ENCODE measurements around the gene CST3. TPM values are rescaled to one million over a fixed set of nuclear protein-coding genes. Genes with fewer than 3 reads are reported as not detected.

Gene CST3
- total and polyA plus RNA-seq, 10 of the 15 experiments (the other 5 are each of a cell fraction or from before 2014, with no cell fraction given) = 11.8 to 127 (median 57.8) TPM

- Histone ChIP-seq H3K4me3 (no peak overlapping the region), H3K27ac (ENCODE audit: control insufficient read depth, insufficient read depth) (no peak overlapping the region), H3K36me3 (ENCODE audit: control insufficient read depth in 2 of 2, insufficient read depth in 2 of 2, low read length in 1 of 2) (no peaks in the 10 kb centered on the region; a peak in 1 of 4 replicates), H3K4me1 (ENCODE audit: control insufficient read depth, insufficient read depth, low read length) (peaks cover 9% of the 10 kb centered on the region; the same call in 1 of the 2 replicates), H2AFZ (ENCODE audit: control insufficient read depth, low read depth, low read length) (no peak overlapping the region), H3K79me2 (ENCODE audit: control insufficient read depth, insufficient read depth, low read length) (no peaks in the 10 kb centered on the region), H3K4me2 (ENCODE audit: control insufficient read depth, insufficient read depth) (no peak overlapping the region), H4K20me1 (ENCODE audit: control insufficient read depth, insufficient read depth) (no peaks in the 10 kb centered on the region), H3K9me3 (replicated peaks; ENCODE audit: control insufficient read depth, insufficient read depth, low read length) (no peaks in the 10 kb centered on the region), H3K27me3 (replicated peaks in 1 of 2; ENCODE audit: control insufficient read depth in 2 of 2, insufficient read depth in 2 of 2, low read length in 1 of 2) (no peaks in the 10 kb centered on the region), H3K9ac (ENCODE audit: control insufficient read depth, insufficient read depth, low read length) (no peak overlapping the region)
- DNase-seq (ENCODE audit: low read depth, low spot score) (no peak), ATAC-seq (no peak), FAIRE-seq (no peak)
- in situ Hi-C loops (cut with MboI) (no loop called here), intact Hi-C loops (cut with micrococcal nuclease; ENCODE audit: unreplicated experiment) (no loop called here)
- no TSS peak for BruUV-seq (replicated peaks)
- ChIA-PET SMC1A (ENCODE audit: uncharacterized antibody, unreplicated experiment) (no interaction called here), CTCF (no interaction called here), RAD21 (ENCODE audit: unreplicated experiment) (no interaction called here), POLR2A (no interaction called here)
- 64% methylated on average over 9 of the region's 9 CpGs for WGBS (ENCODE audit: insufficient coverage, insufficient replicate concordance, low lambda C conversion rate, missing lambda C conversion rate)
- TF ChIP-seq RAD51 (IDR thresholded peaks at IDR 0.05) (no peak), NFXL1 (IDR thresholded peaks at IDR 0.05; ENCODE audit: borderline replicate concordance) (no peak), ZNF384 (IDR thresholded peaks at IDR 0.05; ENCODE audit: borderline replicate concordance, low read depth, low read length) (no peak), CHD1 (IDR thresholded peaks at IDR 0.05; ENCODE audit: low read depth, low read length) (no peak), RCOR1 (conservative IDR thresholded peaks at IDR 0.05; ENCODE audit: low read depth, low read length) (no peak), ZNF592 (IDR thresholded peaks at IDR 0.05) (no peak), HCFC1 (IDR thresholded peaks at IDR 0.05; ENCODE audit: low read length) (no peak), IRF4 (IDR thresholded peaks at IDR 0.05; ENCODE audit: low read depth, low read length) (no peak), FOXM1 (IDR thresholded peaks at IDR 0.05; ENCODE audit: low read depth, low read length) (no peak), MEF2B (IDR thresholded peaks at IDR 0.05; ENCODE audit: partially characterized antibody, poor library complexity, severe bottlenecking) (no peak)
- TF ChIP-seq, protein P1, sequence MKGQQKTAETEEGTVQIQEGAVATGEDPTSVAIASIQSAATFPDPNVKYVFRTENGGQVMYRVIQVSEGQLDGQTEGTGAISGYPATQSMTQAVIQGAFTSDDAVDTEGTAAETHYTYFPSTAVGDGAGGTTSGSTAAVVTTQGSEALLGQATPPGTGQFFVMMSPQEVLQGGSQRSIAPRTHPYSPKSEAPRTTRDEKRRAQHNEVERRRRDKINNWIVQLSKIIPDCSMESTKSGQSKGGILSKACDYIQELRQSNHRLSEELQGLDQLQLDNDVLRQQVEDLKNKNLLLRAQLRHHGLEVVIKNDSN (IDR thresholded peaks at IDR 0.05; ENCODE audit: borderline replicate concordance, extremely low read length, insufficient read depth, low read depth, low read length) = no peak
- TF ChIP-seq, protein P2, sequence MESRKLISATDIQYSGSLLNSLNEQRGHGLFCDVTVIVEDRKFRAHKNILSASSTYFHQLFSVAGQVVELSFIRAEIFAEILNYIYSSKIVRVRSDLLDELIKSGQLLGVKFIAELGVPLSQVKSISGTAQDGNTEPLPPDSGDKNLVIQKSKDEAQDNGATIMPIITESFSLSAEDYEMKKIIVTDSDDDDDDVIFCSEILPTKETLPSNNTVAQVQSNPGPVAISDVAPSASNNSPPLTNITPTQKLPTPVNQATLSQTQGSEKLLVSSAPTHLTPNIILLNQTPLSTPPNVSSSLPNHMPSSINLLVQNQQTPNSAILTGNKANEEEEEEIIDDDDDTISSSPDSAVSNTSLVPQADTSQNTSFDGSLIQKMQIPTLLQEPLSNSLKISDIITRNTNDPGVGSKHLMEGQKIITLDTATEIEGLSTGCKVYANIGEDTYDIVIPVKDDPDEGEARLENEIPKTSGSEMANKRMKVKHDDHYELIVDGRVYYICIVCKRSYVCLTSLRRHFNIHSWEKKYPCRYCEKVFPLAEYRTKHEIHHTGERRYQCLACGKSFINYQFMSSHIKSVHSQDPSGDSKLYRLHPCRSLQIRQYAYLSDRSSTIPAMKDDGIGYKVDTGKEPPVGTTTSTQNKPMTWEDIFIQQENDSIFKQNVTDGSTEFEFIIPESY (IDR thresholded peaks at IDR 0.05) = no peak
- TF ChIP-seq, protein P3, sequence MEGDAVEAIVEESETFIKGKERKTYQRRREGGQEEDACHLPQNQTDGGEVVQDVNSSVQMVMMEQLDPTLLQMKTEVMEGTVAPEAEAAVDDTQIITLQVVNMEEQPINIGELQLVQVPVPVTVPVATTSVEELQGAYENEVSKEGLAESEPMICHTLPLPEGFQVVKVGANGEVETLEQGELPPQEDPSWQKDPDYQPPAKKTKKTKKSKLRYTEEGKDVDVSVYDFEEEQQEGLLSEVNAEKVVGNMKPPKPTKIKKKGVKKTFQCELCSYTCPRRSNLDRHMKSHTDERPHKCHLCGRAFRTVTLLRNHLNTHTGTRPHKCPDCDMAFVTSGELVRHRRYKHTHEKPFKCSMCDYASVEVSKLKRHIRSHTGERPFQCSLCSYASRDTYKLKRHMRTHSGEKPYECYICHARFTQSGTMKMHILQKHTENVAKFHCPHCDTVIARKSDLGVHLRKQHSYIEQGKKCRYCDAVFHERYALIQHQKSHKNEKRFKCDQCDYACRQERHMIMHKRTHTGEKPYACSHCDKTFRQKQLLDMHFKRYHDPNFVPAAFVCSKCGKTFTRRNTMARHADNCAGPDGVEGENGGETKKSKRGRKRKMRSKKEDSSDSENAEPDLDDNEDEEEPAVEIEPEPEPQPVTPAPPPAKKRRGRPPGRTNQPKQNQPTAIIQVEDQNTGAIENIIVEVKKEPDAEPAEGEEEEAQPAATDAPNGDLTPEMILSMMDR (IDR thresholded peaks at IDR 0.05 in 2 of 3, conservative IDR thresholded peaks at IDR 0.05 in 1 of 3; ENCODE audit: control insufficient read depth in 2 of 3, extremely low read depth in 1 of 3, insufficient read depth in 1 of 3, low read depth in 3 of 3, low read length in 3 of 3) = no peak
Observed at GRCh38 chr20:23631226-23631822, 6.4 kb downstream of the CST3 start.

All from GM12878 (cell line).